GM23338 (cell line): ENCODE results near the gene NHERF1. TPM values are rescaled to one million over a fixed set of nuclear protein-coding genes. Genes with fewer than 3 reads are reported as not detected.

ENCODE experiments used
- ATAC-seq: fragments of 200-7000 bp; cut with Tn5 transposase; 3 replicates; pipeline ENCODE4 v1.9.1; 2020
- DNase-seq: peaks from one replicate; pipeline ENCODE4 v3.0.0-alpha.2; 2015; ENCODE audit warnings: low spot score
- H2AFZ ChIP-seq: fragments of 200-600 bp; sonication (generic); 2 replicates; pipeline ENCODE4 v1.8.0; 2016; ENCODE audit warnings: antibody characterized with exemption, mild to moderate bottlenecking, moderate library complexity
- H3F3A ChIP-seq: fragments of 200-600 bp; sonication (generic); replicated peaks from 2 replicates; pipeline ENCODE4 v1.8.0; 2017; ENCODE audit warnings: antibody characterized with exemption, mixed run types, low read depth
- H3K27ac ChIP-seq: fragments of 200-600 bp; sonication (generic); 2 replicates; pipeline ENCODE4 v1.6.1; 2016; ENCODE audit warnings: low read depth
- H3K27me3 ChIP-seq: fragments of 200-600 bp; sonication (generic); 2 replicates; pipeline ENCODE4 v1.8.0; 2016; ENCODE audit warnings: mild to moderate bottlenecking, mixed run types, moderate library complexity; ENCODE audit not compliant: insufficient read depth
- H3K36me3 ChIP-seq: fragments of 200-600 bp; sonication (generic); 2 replicates; pipeline ENCODE4 v1.8.0; 2016; ENCODE audit warnings: mild to moderate bottlenecking; ENCODE audit not compliant: insufficient read depth
- H3K4me1 ChIP-seq: fragments of 200-600 bp; sonication (generic); 2 replicates; pipeline ENCODE4 v1.8.0; 2016; ENCODE audit warnings: mild to moderate bottlenecking, moderate library complexity; ENCODE audit not compliant: insufficient read depth
- H3K4me2 ChIP-seq: fragments of 200-600 bp; sonication (generic); 2 replicates; pipeline ENCODE4 v1.7.1; 2017; ENCODE audit warnings: mixed run types
- H3K4me3 ChIP-seq: fragments of 200-600 bp; sonication (generic); 2 replicates; pipeline ENCODE4 v1.6.1; 2016; ENCODE audit warnings: mixed run types
- H3K79me2 ChIP-seq: fragments of 200-600 bp; sonication (generic); replicated peaks from 2 replicates; pipeline ENCODE4 v1.8.0; 2017; ENCODE audit warnings: mild to moderate bottlenecking; ENCODE audit not compliant: insufficient read depth
- H3K9me2 ChIP-seq: fragments of 200-600 bp; sonication (generic); 2 replicates; pipeline ENCODE4 v1.8.0; 2017; ENCODE audit not compliant: insufficient read depth
- H4K20me1 ChIP-seq: fragments of 200-600 bp; sonication (generic); replicated peaks from 2 replicates; pipeline ENCODE4 v1.8.0; 2017; ENCODE audit warnings: mild to moderate bottlenecking; ENCODE audit not compliant: insufficient read depth
- H3K27ac Mint-ChIP-seq: 2 replicates; pipeline ENCODE4 v1.8.0; 2020; ENCODE audit warnings: inconsistent platforms, mild to moderate bottlenecking, moderate library complexity, mixed read lengths
- H3K27me3 Mint-ChIP-seq: 3 replicates; pipeline ENCODE4 v1.8.0; 2022; ENCODE audit warnings: low read depth, mild to moderate bottlenecking, moderate library complexity, mixed read lengths, inconsistent platforms; ENCODE audit not compliant: insufficient read depth, poor library complexity
- H3K36me3 Mint-ChIP-seq: 3 replicates; pipeline ENCODE4 v1.8.0; 2021; ENCODE audit warnings: low read depth, mild to moderate bottlenecking, inconsistent platforms, moderate library complexity, mixed read lengths
- H3K4me1 Mint-ChIP-seq: 3 replicates; pipeline ENCODE4 v1.8.0; 2020; ENCODE audit warnings: mild to moderate bottlenecking, inconsistent platforms, mixed read lengths
- H3K4me3 Mint-ChIP-seq: 3 replicates; pipeline ENCODE4 v1.8.0; 2021; ENCODE audit warnings: moderate library complexity, mild to moderate bottlenecking, inconsistent platforms, mixed read lengths
- H3K9me3 Mint-ChIP-seq: 3 replicates; pipeline ENCODE4 v1.8.0; 2020; ENCODE audit warnings: moderate library complexity, mild to moderate bottlenecking, inconsistent platforms, mixed read lengths
- CREB1 ChIP-seq: fragments of 250-450 bp; sonication (Bioruptor Pico); IDR thresholded peaks from 2 replicates; pipeline ENCODE4 v1.5.0; 2020; ENCODE audit warnings: low read depth, mild to moderate bottlenecking, moderate library complexity
- EZH2 ChIP-seq: fragments of 200-600 bp; sonication (generic); IDR thresholded peaks from one replicate; pipeline ENCODE4 v1.8.0; 2017; ENCODE audit warnings: antibody characterized with exemption, mild to moderate bottlenecking, low read depth; ENCODE audit not compliant: unreplicated experiment
- NANOG ChIP-seq: IDR thresholded peaks from 2 replicates; pipeline ENCODE4 v1.6.1; 2016; ENCODE audit warnings: antibody characterized with exemption, borderline replicate concordance
- ZNF114 ChIP-seq: fragments of 250-450 bp; sonication (Bioruptor Pico); IDR thresholded peaks from 2 replicates; pipeline ENCODE4 v1.5.0; 2020; ENCODE audit warnings: mild to moderate bottlenecking, moderate library complexity
- ZNF331 ChIP-seq: fragments of 250-450 bp; sonication (Bioruptor Pico); IDR thresholded peaks from 2 replicates; pipeline ENCODE4 v1.5.0; 2020; ENCODE audit warnings: low read depth, mild to moderate bottlenecking, moderate library complexity
- ZNF462 ChIP-seq: fragments of 250-450 bp; sonication (Bioruptor Pico); IDR thresholded peaks from 2 replicates; pipeline ENCODE4 v1.5.0; 2020; ENCODE audit warnings: mild to moderate bottlenecking, moderate library complexity
- polyA plus RNA-seq: library from polyadenylated mRNA; unstranded; fragments of >200 nt; fragmentation: Nextera tagmentation; extraction: Ambion mirVana; gene quantifications from 2 replicates; pipeline ENCODE4 v1.2.1, GENCODE V29; 2016
- total RNA-seq: library from RNA; depleted of rRNA; stranded (reverse); fragments of >200 nt; shearing (Covaris generic); gene quantifications from 2 replicates; pipeline ENCODE4 v1.2.3, GENCODE V29; 2014
- TF ChIP-seq, protein P1 (sequence below): IDR thresholded peaks from one replicate; pipeline ENCODE4 v1.6.1; 2018; ENCODE audit warnings: antibody characterized with exemption; ENCODE audit not compliant: unreplicated experiment
- TF ChIP-seq, protein P2 (sequence below), 2 experiments: fragments of 200-600 bp in 1 of 2; sonication (generic) in 1 of 2; conservative IDR thresholded peaks; 2 replicates each; pipeline versions ENCODE4 v1.5.1 to v1.6.1; 2016 to 2017; ENCODE audit warnings: antibody characterized with exemption in 2 of 2, low read depth in 2 of 2, mild to moderate bottlenecking in 2 of 2, moderate library complexity in 1 of 2

Gene NHERF1
- total and polyA plus RNA-seq, 2 experiments from 2014 or later = 48.8 to 100 TPM

DNA sequence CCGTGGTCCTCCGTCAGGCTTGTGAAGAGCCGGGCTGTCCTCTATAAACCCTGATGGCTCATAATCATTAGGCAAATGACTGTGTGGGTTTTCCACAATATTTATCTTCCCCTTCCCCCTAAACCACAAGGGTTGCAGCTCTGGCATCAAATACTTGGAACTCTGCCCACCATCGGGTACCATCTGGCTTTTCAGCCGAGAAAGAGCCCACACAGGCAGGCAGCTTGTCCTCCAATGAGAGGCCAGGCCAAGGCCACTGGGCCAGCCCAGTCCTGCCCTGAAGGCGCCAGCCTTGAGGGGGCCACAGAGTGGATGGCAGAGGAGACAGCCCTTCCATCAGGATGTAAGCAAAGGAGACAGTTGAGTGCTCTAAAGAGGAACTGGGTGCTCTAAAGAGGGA is 59.5 kb downstream of the NHERF1 start:
- Histone ChIP-seq H2AFZ (no peak overlapping the region), H3K27ac (no peak overlapping the region), H3K9me2 (no peaks in the 10 kb centered on the region), H3K4me1 (no peaks in the 10 kb centered on the region), H3K4me2 (no peak overlapping the region), H3K79me2 (no peaks in the 10 kb centered on the region), H3K36me3 (no peaks in the 10 kb centered on the region), H4K20me1 (peaks cover 13% of the 10 kb centered on the region), H3K4me3 (no peak overlapping the region), H3F3A (no peaks in the 10 kb centered on the region), H3K27me3 (no peaks in the 10 kb centered on the region)
- Mint-ChIP-seq H3K4me1 (no peaks in the 10 kb centered on the region), H3K27ac (no peak overlapping the region), H3K36me3 (peaks cover 3% of the 10 kb centered on the region), H3K27me3 (peaks cover 6% of the 10 kb centered on the region), H3K9me3 (no peaks in the 10 kb centered on the region), H3K4me3 (no peak overlapping the region)
- ATAC-seq (no peak), DNase-seq (no peak)
- TF ChIP-seq ZNF114 (no peak), CREB1 (CRISPR knock-in tag) (no peak), NANOG (no peak), ZNF331 (no peak), ZNF462 (CRISPR knock-in tag) (no peak), EZH2 (no peak)
- TF ChIP-seq, protein P1, sequence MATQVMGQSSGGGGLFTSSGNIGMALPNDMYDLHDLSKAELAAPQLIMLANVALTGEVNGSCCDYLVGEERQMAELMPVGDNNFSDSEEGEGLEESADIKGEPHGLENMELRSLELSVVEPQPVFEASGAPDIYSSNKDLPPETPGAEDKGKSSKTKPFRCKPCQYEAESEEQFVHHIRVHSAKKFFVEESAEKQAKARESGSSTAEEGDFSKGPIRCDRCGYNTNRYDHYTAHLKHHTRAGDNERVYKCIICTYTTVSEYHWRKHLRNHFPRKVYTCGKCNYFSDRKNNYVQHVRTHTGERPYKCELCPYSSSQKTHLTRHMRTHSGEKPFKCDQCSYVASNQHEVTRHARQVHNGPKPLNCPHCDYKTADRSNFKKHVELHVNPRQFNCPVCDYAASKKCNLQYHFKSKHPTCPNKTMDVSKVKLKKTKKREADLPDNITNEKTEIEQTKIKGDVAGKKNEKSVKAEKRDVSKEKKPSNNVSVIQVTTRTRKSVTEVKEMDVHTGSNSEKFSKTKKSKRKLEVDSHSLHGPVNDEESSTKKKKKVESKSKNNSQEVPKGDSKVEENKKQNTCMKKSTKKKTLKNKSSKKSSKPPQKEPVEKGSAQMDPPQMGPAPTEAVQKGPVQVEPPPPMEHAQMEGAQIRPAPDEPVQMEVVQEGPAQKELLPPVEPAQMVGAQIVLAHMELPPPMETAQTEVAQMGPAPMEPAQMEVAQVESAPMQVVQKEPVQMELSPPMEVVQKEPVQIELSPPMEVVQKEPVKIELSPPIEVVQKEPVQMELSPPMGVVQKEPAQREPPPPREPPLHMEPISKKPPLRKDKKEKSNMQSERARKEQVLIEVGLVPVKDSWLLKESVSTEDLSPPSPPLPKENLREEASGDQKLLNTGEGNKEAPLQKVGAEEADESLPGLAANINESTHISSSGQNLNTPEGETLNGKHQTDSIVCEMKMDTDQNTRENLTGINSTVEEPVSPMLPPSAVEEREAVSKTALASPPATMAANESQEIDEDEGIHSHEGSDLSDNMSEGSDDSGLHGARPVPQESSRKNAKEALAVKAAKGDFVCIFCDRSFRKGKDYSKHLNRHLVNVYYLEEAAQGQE = no peak
- TF ChIP-seq, protein P2, sequence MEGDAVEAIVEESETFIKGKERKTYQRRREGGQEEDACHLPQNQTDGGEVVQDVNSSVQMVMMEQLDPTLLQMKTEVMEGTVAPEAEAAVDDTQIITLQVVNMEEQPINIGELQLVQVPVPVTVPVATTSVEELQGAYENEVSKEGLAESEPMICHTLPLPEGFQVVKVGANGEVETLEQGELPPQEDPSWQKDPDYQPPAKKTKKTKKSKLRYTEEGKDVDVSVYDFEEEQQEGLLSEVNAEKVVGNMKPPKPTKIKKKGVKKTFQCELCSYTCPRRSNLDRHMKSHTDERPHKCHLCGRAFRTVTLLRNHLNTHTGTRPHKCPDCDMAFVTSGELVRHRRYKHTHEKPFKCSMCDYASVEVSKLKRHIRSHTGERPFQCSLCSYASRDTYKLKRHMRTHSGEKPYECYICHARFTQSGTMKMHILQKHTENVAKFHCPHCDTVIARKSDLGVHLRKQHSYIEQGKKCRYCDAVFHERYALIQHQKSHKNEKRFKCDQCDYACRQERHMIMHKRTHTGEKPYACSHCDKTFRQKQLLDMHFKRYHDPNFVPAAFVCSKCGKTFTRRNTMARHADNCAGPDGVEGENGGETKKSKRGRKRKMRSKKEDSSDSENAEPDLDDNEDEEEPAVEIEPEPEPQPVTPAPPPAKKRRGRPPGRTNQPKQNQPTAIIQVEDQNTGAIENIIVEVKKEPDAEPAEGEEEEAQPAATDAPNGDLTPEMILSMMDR (conservative IDR thresholded peaks at IDR 0.05; ENCODE audit: low read depth in 2 of 2) = no peak
